OCI-LY3 (cell line): ENCODE measurements around the gene FUS.

Source experiments
- H2AFZ ChIP-seq: fragments of 200-600, 300-600 bp; shearing (Covaris generic); 2 replicates; pipeline ENCODE4 v1.6.0; 2014; ENCODE audit warnings: antibody characterized with exemption, low read depth, low read length
- H3K27ac ChIP-seq: fragments of 200-600, 300-600 bp; sonication (generic); 2 replicates; pipeline ENCODE4 v1.5.1; 2014; ENCODE audit warnings: mild to moderate bottlenecking, low read length, moderate library complexity, mixed read lengths
- H3K27me3 ChIP-seq: fragments of 200-600, 300-600 bp; sonication (generic); 2 replicates; pipeline ENCODE4 v1.6.1; 2014; ENCODE audit warnings: low read depth, low read length, mixed read lengths
- H3K36me3 ChIP-seq: fragments of 200-600, 300-600 bp; sonication (generic); replicated peaks from 2 replicates; pipeline ENCODE3; 2014; ENCODE audit warnings: low read depth, low read length, mixed read lengths
- H3K4me1 ChIP-seq: fragments of 300-600, 200-600 bp; sonication (generic); 2 replicates; pipeline ENCODE4 v1.6.1; 2014; ENCODE audit warnings: low read length, mixed read lengths
- H3K4me2 ChIP-seq: fragments of 200-600, 300-600 bp; sonication (generic); 2 replicates; pipeline ENCODE4 v1.6.1; 2014; ENCODE audit warnings: low read length, mixed read lengths
- H3K4me3 ChIP-seq: fragments of 300-600, 200-600 bp; sonication (generic); 2 replicates; pipeline ENCODE4 v1.5.1; 2014; ENCODE audit warnings: antibody characterized with exemption, mild to moderate bottlenecking, low read length, moderate library complexity
- H3K79me2 ChIP-seq: fragments of 300-600, 200-600 bp; shearing (Covaris generic); 2 replicates; pipeline ENCODE4 v1.6.1; 2014; ENCODE audit warnings: mild to moderate bottlenecking, low read length, mixed read lengths
- H3K9ac ChIP-seq: fragments of 300-600, 200-600 bp; shearing (Covaris generic); 2 replicates; pipeline ENCODE4 v1.6.0; 2014; ENCODE audit warnings: mild to moderate bottlenecking, low read length, moderate library complexity
- H3K9me3 ChIP-seq: fragments of 200-600, 300-600 bp; shearing (Covaris generic); 2 replicates; pipeline ENCODE4 v1.6.1; 2014; ENCODE audit warnings: low read length, mixed read lengths; ENCODE audit not compliant: insufficient read depth
- H4K20me1 ChIP-seq: fragments of 200-600, 300-600 bp; sonication (generic); 2 replicates; pipeline ENCODE4 v1.6.1; 2016; ENCODE audit warnings: low read length, mixed read lengths; ENCODE audit not compliant: insufficient read depth
- EZH2phosphoT487 ChIP-seq: fragments of 200-600 bp; shearing (Covaris generic); IDR thresholded peaks from 2 replicates; pipeline ENCODE4 v1.6.1; 2018; ENCODE audit warnings: antibody characterized with exemption, mixed run types, low read depth
- TF ChIP-seq, protein P1 (sequence below): fragments of 200-600, 300-600 bp; sonication (generic); IDR thresholded peaks from 2 replicates; pipeline ENCODE4 v1.5.1; 2014; ENCODE audit warnings: antibody characterized with exemption, low read length, low read depth

Gene FUS

DNA sequence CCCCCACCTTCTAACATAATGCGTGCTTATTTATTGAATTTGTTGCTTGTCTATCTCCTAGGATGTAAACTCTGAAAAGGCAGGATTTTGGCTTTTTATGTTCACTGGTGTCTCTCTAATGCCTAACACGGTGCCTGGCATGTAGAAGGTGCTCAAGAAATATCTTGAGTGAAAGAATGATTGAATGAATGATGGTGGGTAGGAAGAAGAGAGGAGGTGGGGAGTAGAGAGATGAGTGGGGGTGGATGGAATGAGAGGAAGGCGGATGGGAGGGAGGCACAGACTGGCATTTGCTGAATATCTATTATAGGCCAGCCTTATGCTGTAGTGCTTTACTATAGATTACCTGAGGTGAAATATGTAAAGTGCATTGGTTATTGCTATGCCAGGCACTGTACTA lies 32.4 kb upstream of the FUS start:
- Histone ChIP-seq H3K36me3 (no peaks in the 10 kb centered on the region), H3K4me3 (no peak overlapping the region), H2AFZ (no peak overlapping the region), H4K20me1 (no peaks in the 10 kb centered on the region), H3K4me2 (no peak overlapping the region), H3K79me2 (no peaks in the 10 kb centered on the region), H3K9me3 (no peaks in the 10 kb centered on the region), H3K4me1 (peaks cover 5% of the 10 kb centered on the region; the same call in 1 of the 2 replicates), H3K27ac (no peak overlapping the region), H3K9ac (no peak overlapping the region), H3K27me3 (peaks cover 7% of the 10 kb centered on the region)
- TF ChIP-seq, protein P1, sequence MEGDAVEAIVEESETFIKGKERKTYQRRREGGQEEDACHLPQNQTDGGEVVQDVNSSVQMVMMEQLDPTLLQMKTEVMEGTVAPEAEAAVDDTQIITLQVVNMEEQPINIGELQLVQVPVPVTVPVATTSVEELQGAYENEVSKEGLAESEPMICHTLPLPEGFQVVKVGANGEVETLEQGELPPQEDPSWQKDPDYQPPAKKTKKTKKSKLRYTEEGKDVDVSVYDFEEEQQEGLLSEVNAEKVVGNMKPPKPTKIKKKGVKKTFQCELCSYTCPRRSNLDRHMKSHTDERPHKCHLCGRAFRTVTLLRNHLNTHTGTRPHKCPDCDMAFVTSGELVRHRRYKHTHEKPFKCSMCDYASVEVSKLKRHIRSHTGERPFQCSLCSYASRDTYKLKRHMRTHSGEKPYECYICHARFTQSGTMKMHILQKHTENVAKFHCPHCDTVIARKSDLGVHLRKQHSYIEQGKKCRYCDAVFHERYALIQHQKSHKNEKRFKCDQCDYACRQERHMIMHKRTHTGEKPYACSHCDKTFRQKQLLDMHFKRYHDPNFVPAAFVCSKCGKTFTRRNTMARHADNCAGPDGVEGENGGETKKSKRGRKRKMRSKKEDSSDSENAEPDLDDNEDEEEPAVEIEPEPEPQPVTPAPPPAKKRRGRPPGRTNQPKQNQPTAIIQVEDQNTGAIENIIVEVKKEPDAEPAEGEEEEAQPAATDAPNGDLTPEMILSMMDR = no peak
- TF ChIP-seq EZH2phosphoT487 = no peak

- H2AFZ ChIP-seq = no peak overlapping the region
- H3K79me2 ChIP-seq = no peaks in the 10 kb centered on the region
- H3K36me3 ChIP-seq = no peaks in the 10 kb centered on the region
- no peak overlapping the region for H3K27ac ChIP-seq
- H3K4me3 ChIP-seq = no peak overlapping the region
- no peaks in the 10 kb centered on the region for H3K9me3 ChIP-seq
- peaks cover 7% of the 10 kb centered on the region for H3K27me3 ChIP-seq
- H3K4me1 ChIP-seq = no peaks in the 10 kb centered on the region
- TF ChIP-seq, protein P1 = no peak
- no peak for TF ChIP-seq EZH2phosphoT487
- H4K20me1 ChIP-seq = no peaks in the 10 kb centered on the region
- no peak overlapping the region for H3K9ac ChIP-seq
- no peak overlapping the region for H3K4me2 ChIP-seq
Observed at GRCh38 chr16:31148281-31148728, 31.6 kb upstream of the FUS start.

- Histone ChIP-seq H2AFZ (no peak overlapping the region), H3K4me3 (no peak overlapping the region), H3K36me3 (no peaks in the 10 kb centered on the region), H3K9me3 (no peaks in the 10 kb centered on the region), H3K27me3 (peaks cover 7% of the 10 kb centered on the region), H3K79me2 (no peaks in the 10 kb centered on the region), H4K20me1 (no peaks in the 10 kb centered on the region), H3K4me1 (no peaks in the 10 kb centered on the region), H3K4me2 (no peak overlapping the region), H3K27ac (no peak overlapping the region), H3K9ac (no peak overlapping the region)
- TF ChIP-seq, protein P1 = no peak
- TF ChIP-seq EZH2phosphoT487 = no peak
Observed at GRCh38 chr16:31148896-31149295, 31.0 kb upstream of the FUS start.

DNA sequence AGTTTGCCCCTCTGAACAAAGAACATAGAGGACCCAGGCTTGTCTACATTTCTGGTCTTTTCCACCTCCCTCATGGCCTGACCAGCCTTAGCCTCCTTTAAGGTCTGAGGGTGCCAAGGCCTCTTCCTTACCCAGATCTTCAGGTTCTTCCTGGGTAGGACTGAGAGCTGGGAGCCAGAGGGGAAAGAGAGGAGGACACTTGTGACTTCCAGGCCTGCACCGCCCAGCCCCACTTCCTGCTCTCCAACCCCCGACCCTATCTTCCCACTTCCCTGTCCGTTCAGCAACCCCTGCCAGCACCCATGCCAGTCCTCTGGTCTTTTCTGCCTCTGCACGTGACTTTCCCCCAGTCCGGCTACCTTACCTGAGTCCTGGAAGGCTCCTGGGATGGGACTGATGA lies 30.6 kb upstream of the FUS start:
- Histone ChIP-seq H3K9me3 (no peaks in the 10 kb centered on the region), H3K4me3 (no peak overlapping the region), H3K27me3 (peaks cover 7% of the 10 kb centered on the region), H2AFZ (no peak overlapping the region), H3K4me2 (no peak overlapping the region), H4K20me1 (no peaks in the 10 kb centered on the region), H3K4me1 (no peaks in the 10 kb centered on the region), H3K9ac (no peak overlapping the region), H3K79me2 (no peaks in the 10 kb centered on the region), H3K36me3 (no peaks in the 10 kb centered on the region), H3K27ac (no peak overlapping the region)
- TF ChIP-seq, protein P1 = no peak
- TF ChIP-seq EZH2phosphoT487 = no peak
